D721Med (cell line): ENCODE results near the gene ARL5C.

Source experiments
- DNase-seq: peaks from one replicate; pipeline ENCODE4 v3.0.0; 2011; ENCODE audit warnings: low spot score; ENCODE audit not compliant: insufficient read length
- FAIRE-seq: peaks from 2 replicates; lab custom pipeline; 2011; peaks lifted over from hg19 to GRCh38; lab: Jason Lieb, UNC
- TF ChIP-seq, protein P1 (sequence below): IDR thresholded peaks from 2 replicates; pipeline ENCODE4 v1.5.1; 2012; ENCODE audit warnings: mild to moderate bottlenecking, control low read depth; ENCODE audit not compliant: insufficient read depth; ENCODE audit errors: missing control alignments

Gene ARL5C

DNA sequence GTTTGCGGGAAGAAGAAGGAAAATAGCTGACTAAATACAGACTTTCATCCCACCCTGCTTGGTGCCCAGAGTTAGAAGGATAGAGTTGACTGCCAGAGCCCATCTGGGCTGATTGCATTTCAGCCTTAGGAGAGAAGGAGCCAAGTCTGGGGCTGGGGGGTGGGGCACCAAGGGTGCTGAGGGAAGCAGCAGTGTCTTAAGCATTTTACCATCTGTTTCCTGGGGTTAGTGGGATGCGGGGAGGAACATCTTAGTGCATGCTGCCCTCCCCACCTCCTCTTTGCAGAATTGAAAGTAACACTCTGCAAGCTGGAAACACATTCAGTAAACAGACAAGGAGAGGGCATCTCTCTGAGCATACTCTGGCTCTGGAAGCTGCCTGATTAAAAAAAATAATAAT lies 1.5 kb upstream of the ARL5C start:
- TF ChIP-seq, protein P1, sequence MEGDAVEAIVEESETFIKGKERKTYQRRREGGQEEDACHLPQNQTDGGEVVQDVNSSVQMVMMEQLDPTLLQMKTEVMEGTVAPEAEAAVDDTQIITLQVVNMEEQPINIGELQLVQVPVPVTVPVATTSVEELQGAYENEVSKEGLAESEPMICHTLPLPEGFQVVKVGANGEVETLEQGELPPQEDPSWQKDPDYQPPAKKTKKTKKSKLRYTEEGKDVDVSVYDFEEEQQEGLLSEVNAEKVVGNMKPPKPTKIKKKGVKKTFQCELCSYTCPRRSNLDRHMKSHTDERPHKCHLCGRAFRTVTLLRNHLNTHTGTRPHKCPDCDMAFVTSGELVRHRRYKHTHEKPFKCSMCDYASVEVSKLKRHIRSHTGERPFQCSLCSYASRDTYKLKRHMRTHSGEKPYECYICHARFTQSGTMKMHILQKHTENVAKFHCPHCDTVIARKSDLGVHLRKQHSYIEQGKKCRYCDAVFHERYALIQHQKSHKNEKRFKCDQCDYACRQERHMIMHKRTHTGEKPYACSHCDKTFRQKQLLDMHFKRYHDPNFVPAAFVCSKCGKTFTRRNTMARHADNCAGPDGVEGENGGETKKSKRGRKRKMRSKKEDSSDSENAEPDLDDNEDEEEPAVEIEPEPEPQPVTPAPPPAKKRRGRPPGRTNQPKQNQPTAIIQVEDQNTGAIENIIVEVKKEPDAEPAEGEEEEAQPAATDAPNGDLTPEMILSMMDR, result no peak
- DNase-seq (peak; percentile 83), FAIRE-seq (no peak)

DNA sequence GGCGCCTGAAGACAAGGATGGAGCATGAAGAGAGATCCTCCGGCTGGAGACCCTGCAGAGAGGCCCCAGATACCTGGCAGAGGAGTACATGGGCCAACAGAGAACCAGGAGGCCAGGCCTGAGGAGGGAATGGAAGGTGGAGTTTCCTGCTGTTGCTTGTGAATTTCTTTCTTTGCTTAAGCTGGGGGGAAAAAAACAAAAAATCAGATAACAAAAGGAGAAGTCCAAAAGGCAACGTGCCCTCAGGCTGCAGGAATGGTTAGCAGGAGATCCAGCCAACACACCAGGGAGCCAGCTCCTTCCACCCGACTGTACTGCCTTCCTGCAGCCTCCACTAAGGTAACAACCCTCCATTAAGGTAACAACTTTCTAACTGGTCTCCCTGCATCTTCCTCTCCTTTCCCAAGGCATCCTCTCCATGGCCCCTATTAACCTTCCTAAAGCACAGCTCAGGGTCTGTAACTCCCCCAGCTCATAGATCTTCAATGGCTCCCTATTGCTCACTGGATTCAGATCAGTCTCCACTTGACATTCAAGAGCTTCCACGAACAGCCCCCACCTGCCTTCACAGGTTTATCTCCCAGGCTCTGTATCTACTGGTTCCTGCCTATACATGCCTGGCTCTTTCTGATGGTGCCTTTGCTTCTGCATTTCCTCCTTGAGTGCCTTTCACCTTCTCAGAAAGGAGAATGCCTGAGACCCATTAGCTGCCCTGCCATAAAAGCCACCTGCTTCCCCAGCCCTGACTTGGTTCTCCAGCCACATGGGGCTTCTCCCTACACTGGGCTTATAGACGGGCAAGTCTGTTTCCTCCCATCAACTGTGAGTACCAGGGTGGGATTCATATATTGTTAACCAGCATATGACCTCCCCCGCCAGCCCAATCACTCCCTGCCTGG lies 725 bp upstream of the ARL5C start:
- no peak for FAIRE-seq
- TF ChIP-seq, protein P1, result no peak
- DNase-seq, result no peak

DNA sequence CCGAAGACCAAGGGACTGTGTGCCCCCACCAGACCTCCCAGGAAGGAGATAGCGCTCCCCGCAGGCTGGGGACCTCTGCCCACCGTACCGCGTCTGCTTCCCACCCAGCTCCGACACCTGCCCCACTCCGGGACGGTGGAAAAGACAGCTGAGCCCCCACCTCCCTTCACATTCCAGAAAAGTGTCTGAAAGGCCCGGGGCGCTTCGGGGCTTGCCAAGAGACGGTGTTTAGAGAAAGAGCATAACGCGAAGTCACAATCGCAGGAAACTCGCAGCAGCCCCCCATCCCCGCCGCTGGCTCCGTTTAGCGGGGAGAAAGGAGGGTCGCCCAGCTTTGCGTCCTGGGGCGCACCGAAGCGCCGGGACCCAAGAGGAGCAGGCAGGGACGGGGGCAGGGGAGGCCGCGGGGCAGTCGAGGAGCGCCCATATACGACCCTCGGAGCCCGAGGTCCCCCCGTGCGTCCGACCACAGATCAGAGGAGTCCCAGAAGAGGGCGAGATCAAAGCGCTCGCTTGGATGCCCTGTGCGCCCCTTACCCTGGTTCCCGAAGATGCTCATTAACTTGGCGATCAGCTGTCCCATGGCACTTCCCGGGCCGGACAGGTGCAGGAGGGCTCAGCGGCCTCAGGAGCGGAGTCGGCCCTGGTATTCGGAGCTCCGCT lies 652 bp downstream of the ARL5C start:
- TF ChIP-seq, protein P1, result no peak
- no peak for FAIRE-seq
- no peak for DNase-seq

DNA sequence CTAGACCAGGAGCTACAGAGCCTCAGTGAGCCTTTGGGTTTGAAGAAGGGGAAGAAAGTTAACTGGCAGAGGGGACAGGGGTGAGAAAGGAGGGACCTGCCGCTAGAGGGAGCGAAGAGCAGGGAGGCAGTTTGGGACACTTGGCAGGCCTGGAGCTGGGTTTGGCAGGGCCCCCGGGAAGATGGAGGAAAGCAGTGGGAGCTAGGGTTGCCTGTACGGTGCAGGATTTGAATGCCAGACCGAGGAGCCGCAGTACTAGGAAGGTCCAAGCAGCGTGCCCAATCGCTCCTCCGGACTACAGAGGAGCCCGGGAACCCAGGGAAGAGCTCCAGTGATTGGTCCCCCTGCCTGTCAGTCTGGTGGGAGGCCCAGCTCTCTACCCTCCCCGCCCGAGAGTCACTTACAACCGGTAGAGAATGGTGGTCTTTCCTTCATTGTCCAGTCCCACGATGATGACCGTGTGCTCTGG lies 1.3 kb downstream of the ARL5C start:
- FAIRE-seq (no peak), DNase-seq (peak; percentile 70)
- TF ChIP-seq, protein P1, result peak; percentile 92

DNA sequence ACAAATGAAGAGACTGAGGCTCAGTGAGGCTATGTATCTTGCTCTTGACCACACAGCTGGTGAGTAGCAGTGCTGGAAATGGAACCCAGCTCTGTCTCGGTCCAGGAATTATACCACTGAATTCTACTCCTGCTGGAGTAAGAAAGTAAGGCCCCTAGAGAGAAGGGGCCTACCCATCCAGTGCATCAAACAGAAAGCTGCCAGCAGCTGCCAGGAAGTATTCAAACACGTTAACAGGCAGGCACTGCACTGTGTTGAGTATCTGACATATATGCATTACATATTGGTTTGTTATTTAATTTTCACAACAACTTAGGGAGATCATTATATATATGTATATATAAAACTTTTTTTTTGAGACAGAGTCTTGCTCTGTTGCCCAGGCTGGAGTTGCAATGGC lies 4.0 kb downstream of the ARL5C start:
- DNase-seq, result no peak
- TF ChIP-seq, protein P1, result no peak
- no peak for FAIRE-seq

DNA sequence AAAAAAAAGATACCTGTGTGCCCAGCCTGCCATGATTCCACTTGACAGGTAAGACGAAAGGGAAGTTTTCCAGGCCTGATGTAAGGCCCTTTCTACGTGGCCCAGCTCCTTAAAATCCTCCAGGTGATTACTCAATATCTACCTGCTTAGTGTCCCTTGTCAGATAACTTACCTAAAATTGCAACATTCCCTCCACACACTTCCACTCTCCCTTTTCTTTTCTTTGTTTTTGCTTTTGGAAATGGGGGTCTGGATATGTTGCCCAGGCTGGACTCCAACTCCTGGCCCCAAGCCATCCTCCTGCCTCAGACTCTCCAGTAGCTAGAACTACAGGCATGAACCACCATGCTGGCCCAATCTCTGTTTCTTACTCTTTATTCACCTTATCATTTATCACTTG lies 7.3 kb downstream of the ARL5C start:
- FAIRE-seq (no peak), DNase-seq (no peak)
- TF ChIP-seq, protein P1, result no peak
